Measurements from ENCODE around the gene CAPZB. TPM values are rescaled to one million over a fixed set of nuclear protein-coding genes. Genes with fewer than 3 reads are reported as not detected.

CAPZB gene
- total RNA-seq, 1 donor from 2014 or later = 403 TPM

- H3K4me1 Mint-ChIP-seq (ENCODE audit: unreplicated experiment) = peaks cover 97% of the 10 kb centered on the region
- peaks cover 9% of the 10 kb centered on the region for H3K36me3 Mint-ChIP-seq (ENCODE audit: unreplicated experiment)
- H3K27ac Mint-ChIP-seq (ENCODE audit: unreplicated experiment) = peak overlapping the region; percentile 99
Observed at GRCh38 chr1:19438516-19439195, 46.7 kb downstream of the CAPZB start.

DNA sequence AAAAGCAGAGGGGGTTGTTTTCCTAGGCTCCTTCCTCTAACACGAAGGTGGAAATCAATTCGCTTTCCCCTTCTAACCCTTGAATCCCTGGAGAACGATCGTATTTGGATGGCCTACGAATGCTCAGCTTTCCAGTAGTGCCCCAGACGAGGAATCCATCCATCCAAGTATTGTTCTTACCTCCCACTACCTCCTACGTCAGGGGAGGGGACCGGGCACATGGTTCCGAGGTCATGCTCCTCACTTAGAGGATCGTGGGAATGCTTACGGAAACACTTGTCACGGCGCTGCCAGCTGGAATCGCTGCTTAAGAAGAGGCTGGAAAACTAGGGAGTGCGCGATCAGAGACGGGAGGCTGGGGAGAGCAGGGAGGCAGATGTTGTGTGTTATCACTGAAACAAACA is 47.4 kb downstream of the CAPZB start:
- TF ChIP-seq, protein P1, sequence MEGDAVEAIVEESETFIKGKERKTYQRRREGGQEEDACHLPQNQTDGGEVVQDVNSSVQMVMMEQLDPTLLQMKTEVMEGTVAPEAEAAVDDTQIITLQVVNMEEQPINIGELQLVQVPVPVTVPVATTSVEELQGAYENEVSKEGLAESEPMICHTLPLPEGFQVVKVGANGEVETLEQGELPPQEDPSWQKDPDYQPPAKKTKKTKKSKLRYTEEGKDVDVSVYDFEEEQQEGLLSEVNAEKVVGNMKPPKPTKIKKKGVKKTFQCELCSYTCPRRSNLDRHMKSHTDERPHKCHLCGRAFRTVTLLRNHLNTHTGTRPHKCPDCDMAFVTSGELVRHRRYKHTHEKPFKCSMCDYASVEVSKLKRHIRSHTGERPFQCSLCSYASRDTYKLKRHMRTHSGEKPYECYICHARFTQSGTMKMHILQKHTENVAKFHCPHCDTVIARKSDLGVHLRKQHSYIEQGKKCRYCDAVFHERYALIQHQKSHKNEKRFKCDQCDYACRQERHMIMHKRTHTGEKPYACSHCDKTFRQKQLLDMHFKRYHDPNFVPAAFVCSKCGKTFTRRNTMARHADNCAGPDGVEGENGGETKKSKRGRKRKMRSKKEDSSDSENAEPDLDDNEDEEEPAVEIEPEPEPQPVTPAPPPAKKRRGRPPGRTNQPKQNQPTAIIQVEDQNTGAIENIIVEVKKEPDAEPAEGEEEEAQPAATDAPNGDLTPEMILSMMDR (IDR thresholded peaks at IDR 0.05) = no peak
- Mint-ChIP-seq H3K4me3 (ENCODE audit: unreplicated experiment) (peak overlapping the region; percentile 46), H3K9me3 (ENCODE audit: unreplicated experiment) (no peaks in the 10 kb centered on the region), H3K36me3 (ENCODE audit: unreplicated experiment) (peaks cover 13% of the 10 kb centered on the region), H3K27me3 (ENCODE audit: unreplicated experiment) (no peaks in the 10 kb centered on the region), H3K4me1 (ENCODE audit: unreplicated experiment) (peaks cover 98% of the 10 kb centered on the region), H3K27ac (ENCODE audit: unreplicated experiment) (peak overlapping the region; percentile 99)
- peak; percentile 91 for DNase-seq (ENCODE audit: extremely low spot score, unreplicated experiment)

More at GRCh38 chr1:19438516-19439195, 46.7 kb downstream of the CAPZB start:
- Mint-ChIP-seq H3K4me3 (ENCODE audit: unreplicated experiment) (no peak overlapping the region), H3K9me3 (ENCODE audit: unreplicated experiment) (no peaks in the 10 kb centered on the region), H3K27me3 (ENCODE audit: unreplicated experiment) (no peaks in the 10 kb centered on the region)
- DNase-seq (ENCODE audit: extremely low spot score, unreplicated experiment) = no peak
- TF ChIP-seq, protein P1 (IDR thresholded peaks at IDR 0.05) = no peak

- DNase-seq (ENCODE audit: extremely low spot score, unreplicated experiment) = no peak
- H3K36me3 Mint-ChIP-seq (ENCODE audit: unreplicated experiment) = peaks cover 15% of the 10 kb centered on the region
- peak overlapping the region; percentile 46 for H3K4me3 Mint-ChIP-seq (ENCODE audit: unreplicated experiment)
- H3K9me3 Mint-ChIP-seq (ENCODE audit: unreplicated experiment) = no peaks in the 10 kb centered on the region
- TF ChIP-seq, protein P1 (IDR thresholded peaks at IDR 0.05) = no peak
- H3K4me1 Mint-ChIP-seq (ENCODE audit: unreplicated experiment) = peaks cover 95% of the 10 kb centered on the region
- peak overlapping the region; percentile 99 for H3K27ac Mint-ChIP-seq (ENCODE audit: unreplicated experiment)
- no peaks in the 10 kb centered on the region for H3K27me3 Mint-ChIP-seq (ENCODE audit: unreplicated experiment)
Observed at GRCh38 chr1:19436716-19437476, 48.4 kb downstream of the CAPZB start.

- Mint-ChIP-seq H3K27me3 (ENCODE audit: unreplicated experiment) (no peaks in the 10 kb centered on the region), H3K27ac (ENCODE audit: unreplicated experiment) (peak overlapping the region; percentile 99), H3K4me1 (ENCODE audit: unreplicated experiment) (peaks cover 86% of the 10 kb centered on the region), H3K36me3 (ENCODE audit: unreplicated experiment) (peaks cover 15% of the 10 kb centered on the region), H3K4me3 (ENCODE audit: unreplicated experiment) (no peak overlapping the region), H3K9me3 (ENCODE audit: unreplicated experiment) (no peaks in the 10 kb centered on the region)
- TF ChIP-seq, protein P1 (IDR thresholded peaks at IDR 0.05) = no peak
- DNase-seq (ENCODE audit: extremely low spot score, unreplicated experiment) = no peak
Observed at GRCh38 chr1:19435851-19436455, 49.4 kb downstream of the CAPZB start.

- Mint-ChIP-seq H3K4me3 (ENCODE audit: unreplicated experiment) (no peak overlapping the region), H3K9me3 (ENCODE audit: unreplicated experiment) (no peaks in the 10 kb centered on the region), H3K27me3 (ENCODE audit: unreplicated experiment) (no peaks in the 10 kb centered on the region), H3K27ac (ENCODE audit: unreplicated experiment) (peak overlapping the region; percentile 99), H3K36me3 (ENCODE audit: unreplicated experiment) (peaks cover 15% of the 10 kb centered on the region), H3K4me1 (ENCODE audit: unreplicated experiment) (peaks cover 86% of the 10 kb centered on the region)
- TF ChIP-seq, protein P1 (IDR thresholded peaks at IDR 0.05) = no peak
- DNase-seq (ENCODE audit: extremely low spot score, unreplicated experiment) = no peak
Observed at GRCh38 chr1:19435181-19435580, 50.2 kb downstream of the CAPZB start.

Data from osteocyte (in vitro differentiated cells).